Liver (tissue), 9 donors: Measurements from ENCODE around the gene PPP2R5C. TPM values are rescaled to one million over a fixed set of nuclear protein-coding genes. Genes with fewer than 3 reads are reported as not detected.

Experiments used
- DNase-seq: peaks from one replicate; pipeline ENCODE4 v3.0.0-alpha.2; 2017; ENCODE audit warnings: low spot score
- H3K27ac ChIP-seq, 2 donors: one replicate each; pipeline ENCODE4 v1.7.0; 2013; ENCODE audit warnings: inconsistent platforms in 2 of 2, low read length in 2 of 2, control low read depth in 1 of 2, low read depth in 1 of 2, mild to moderate bottlenecking in 1 of 2
- H3K27me3 ChIP-seq, 4 donors: one replicate each; pipeline versions ENCODE4 v1.6.1 to v1.7.0; 2013; ENCODE audit warnings: low read length in 3 of 4, inconsistent platforms in 1 of 4, mild to moderate bottlenecking in 1 of 4, moderate library complexity in 1 of 4; ENCODE audit not compliant: control insufficient read depth in 4 of 4, insufficient read depth in 4 of 4
- H3K36me3 ChIP-seq, 4 donors: one replicate each; pipeline versions ENCODE4 v1.6.1 to v1.7.0; 2013; ENCODE audit warnings: low read length in 3 of 4, mild to moderate bottlenecking in 3 of 4, low read depth in 1 of 4, moderate library complexity in 1 of 4; ENCODE audit not compliant: control insufficient read depth in 4 of 4, insufficient read depth in 3 of 4
- H3K4me1 ChIP-seq, 4 donors: one replicate each; pipeline versions ENCODE4 v1.6.1 to v1.7.0; 2013; ENCODE audit warnings: low read length in 3 of 4, mild to moderate bottlenecking in 3 of 4, moderate library complexity in 1 of 4; ENCODE audit not compliant: control insufficient read depth in 4 of 4, insufficient read depth in 4 of 4
- H3K4me3 ChIP-seq, 3 donors: one replicate each; pipeline versions ENCODE4 v1.6.1 to v1.7.0; 2013; ENCODE audit warnings: low read length in 3 of 3, control low read depth in 1 of 3, low read depth in 1 of 3, mild to moderate bottlenecking in 1 of 3
- H3K9ac ChIP-seq, 2 donors: one replicate each; pipeline ENCODE4 v1.7.0; 2013; ENCODE audit warnings: low read length in 2 of 2, mild to moderate bottlenecking in 2 of 2, moderate library complexity in 2 of 2, control low read depth in 1 of 2, low read depth in 1 of 2
- H3K9me3 ChIP-seq, 4 donors: one replicate each; pipeline versions ENCODE4 v1.6.1 to v1.7.0; 2013; ENCODE audit warnings: low read length in 3 of 4; ENCODE audit not compliant: control insufficient read depth in 4 of 4
- ATF3 ChIP-seq: IDR thresholded peaks from 2 replicates; pipeline ENCODE4 v1.6.1; 2016; ENCODE audit warnings: antibody characterized with exemption
- CTCF ChIP-seq: fragments of 150-350 bp; IDR thresholded peaks from 2 replicates; pipeline ENCODE4 v1.5.1; 2017; ENCODE audit warnings: improper control_type of control experiment, low read depth, low read length; ENCODE audit not compliant: missing input control
- EGR1 ChIP-seq, 2 donors: IDR thresholded peaks; 2 replicates each; pipeline ENCODE4 v1.6.1; 2016 to 2018; ENCODE audit warnings: antibody characterized with exemption in 2 of 2, low read depth in 2 of 2
- FOXA1 ChIP-seq: IDR thresholded peaks from 2 replicates; pipeline ENCODE4 v1.6.1; 2016; ENCODE audit warnings: antibody characterized with exemption
- FOXA2 ChIP-seq: IDR thresholded peaks from 2 replicates; pipeline ENCODE4 v1.6.1; 2016; ENCODE audit warnings: antibody characterized with exemption
- GABPA ChIP-seq, 2 donors: IDR thresholded peaks in 1 of 2; conservative IDR thresholded peaks in 1 of 2; 2 replicates each; pipeline ENCODE4 v1.6.1; 2016; ENCODE audit warnings: antibody characterized with exemption in 2 of 2, mild to moderate bottlenecking in 1 of 2, moderate library complexity in 1 of 2
- HNF4G ChIP-seq: IDR thresholded peaks from 2 replicates; pipeline ENCODE4 v1.6.1; 2016; ENCODE audit warnings: antibody characterized with exemption
- JUND ChIP-seq, 2 donors: IDR thresholded peaks; 2 replicates each; pipeline ENCODE4 v1.6.1; 2016; ENCODE audit warnings: antibody characterized with exemption in 2 of 2
- MAX ChIP-seq: IDR thresholded peaks from 2 replicates; pipeline ENCODE4 v1.6.1; 2016; ENCODE audit warnings: antibody characterized with exemption
- NR2F2 ChIP-seq: IDR thresholded peaks from 2 replicates; pipeline ENCODE4 v1.6.1; 2016; ENCODE audit warnings: antibody characterized with exemption
- RAD21 ChIP-seq, 2 donors: IDR thresholded peaks; 2 replicates each; pipeline ENCODE4 v1.6.1; 2016; ENCODE audit warnings: antibody characterized with exemption in 2 of 2, mild to moderate bottlenecking in 2 of 2
- REST ChIP-seq: IDR thresholded peaks from 2 replicates; pipeline ENCODE4 v1.6.1; 2016; ENCODE audit warnings: antibody characterized with exemption, mild to moderate bottlenecking
- RXRA ChIP-seq, 2 donors: IDR thresholded peaks; 2 replicates each; pipeline ENCODE4 v1.6.1; 2017 to 2018; ENCODE audit warnings: antibody characterized with exemption in 2 of 2, mild to moderate bottlenecking in 1 of 2
- SP1 ChIP-seq: IDR thresholded peaks from 2 replicates; pipeline ENCODE4 v1.6.1; 2018; ENCODE audit warnings: antibody characterized with exemption, mild to moderate bottlenecking
- TAF1 ChIP-seq: conservative IDR thresholded peaks from 2 replicates; pipeline ENCODE4 v1.6.1; 2016; ENCODE audit warnings: antibody characterized with exemption, mild to moderate bottlenecking
- YY1 ChIP-seq: IDR thresholded peaks from 2 replicates; pipeline ENCODE4 v1.6.1; 2016; ENCODE audit warnings: antibody characterized with exemption, mild to moderate bottlenecking
- ZBTB33 ChIP-seq: IDR thresholded peaks from 2 replicates; pipeline ENCODE4 v1.6.1; 2016; ENCODE audit warnings: antibody characterized with exemption
- WGBS: extraction: QIAGEN DNeasy Blood & Tissue Kit; methylation state at CpG from one replicate; pipeline ENCODE4 v1.1.7; 2013; 5-methylcytosine and 5-hydroxymethylcytosine counted together
- polyA plus RNA-seq, 2 donors: library from polyadenylated mRNA; stranded (reverse) in 1 of 2; unstranded in 1 of 2; fragments of 200-250 nt in 1 of 2; fragments of >200 nt in 1 of 2; fragmentation: Nextera tagmentation in 1 of 2; extraction: Ambion mirVana in 1 of 2; gene quantifications; one replicate each; pipeline versions ENCODE4 v1.2.1 to v1.2.3, GENCODE V29; 2013 to 2015
- total RNA-seq, 2 donors: library from RNA; depleted of rRNA; stranded (reverse); fragments of >200 nt; gene quantifications; one replicate each; pipeline ENCODE4 v1.2.3, GENCODE V29; 2014
- donor health status: healthy.
- donor health status: healthy.
- donor health status: healthy.
- donor health status: healthy.
- donor health status: healthy.

The PPP2R5C gene
- total and polyA plus RNA-seq, 4 donors = 33.5 to 52.3 (median 43.9) TPM

- H3K4me1 ChIP-seq = no peaks in the 10 kb centered on the region
- H3K27me3 ChIP-seq = no peaks in the 10 kb centered on the region
- no peak overlapping the region for H3K4me3 ChIP-seq
- H3K27ac ChIP-seq = no peak overlapping the region
- WGBS = 56% methylated on average over 7 of the region's 7 CpGs
- DNase-seq = no peak
- H3K36me3 ChIP-seq = no peaks in the 10 kb centered on the region
- no peak for TF ChIP-seq SP1
- no peak for TF ChIP-seq NR2F2
- TF ChIP-seq HNF4G = no peak
- no peak for TF ChIP-seq YY1
- TF ChIP-seq ZBTB33 = no peak
- no peak for TF ChIP-seq RAD21 (IDR thresholded peaks at IDR 0.05)
- no peak for TF ChIP-seq RXRA (IDR thresholded peaks at IDR 0.05)
- no peak for TF ChIP-seq JUND (IDR thresholded peaks at IDR 0.05)
- no peak for TF ChIP-seq FOXA2
- no peak for TF ChIP-seq TAF1
- no peak for TF ChIP-seq ATF3
- no peak overlapping the region for H3K9ac ChIP-seq
- no peaks in the 10 kb centered on the region for H3K9me3 ChIP-seq
These were observed 171.2 kb downstream of the PPP2R5C start for GRCh38 chr14:101932673-101933072.

- H3K9ac ChIP-seq = no peak overlapping the region
- no peak overlapping the region for H3K4me3 ChIP-seq
- no peaks in the 10 kb centered on the region for H3K4me1 ChIP-seq
- TF ChIP-seq GABPA (IDR thresholded peaks at IDR 0.05 in 1 of 2, conservative IDR thresholded peaks at IDR 0.05 in 1 of 2) (no peak), FOXA1 (no peak), MAX (no peak), SP1 (no peak), HNF4G (no peak), RAD21 (IDR thresholded peaks at IDR 0.05) (no peak), JUND (IDR thresholded peaks at IDR 0.05) (no peak), YY1 (no peak), RXRA (IDR thresholded peaks at IDR 0.05) (no peak), EGR1 (IDR thresholded peaks at IDR 0.05; ENCODE audit: low read depth in 2 of 2) (no peak), ZBTB33 (no peak), TAF1 (no peak), NR2F2 (no peak), REST (no peak), FOXA2 (no peak), CTCF (no peak), ATF3 (no peak)
- H3K9me3 ChIP-seq = no peaks in the 10 kb centered on the region
- no peaks in the 10 kb centered on the region for H3K36me3 ChIP-seq
- no peak overlapping the region for H3K27ac ChIP-seq
- no peaks in the 10 kb centered on the region for H3K27me3 ChIP-seq
- DNase-seq = no peak
- WGBS = 87% methylated on average over 16 of the region's 16 CpGs
These were observed 171.7 kb downstream of the PPP2R5C start for GRCh38 chr14:101933209-101933608.
